Osteoblast (primary cell): ENCODE results near the gene OTOGL. TPM values are rescaled to one million over a fixed set of nuclear protein-coding genes. Genes with fewer than 3 reads are reported as not detected.
"Not testable (repeated sequence)": the region's sequence is repeated elsewhere in the genome, so short reads cannot be mapped to it uniquely, and the experiment has no call there.

Source experiments
- DNase-seq: peaks from one replicate; pipeline ENCODE4 v3.0.0; 2011; ENCODE audit warnings: low spot score, mixed read lengths; ENCODE audit not compliant: insufficient read length; ENCODE audit errors: missing footprints
- H2AFZ ChIP-seq: 2 replicates; pipeline ENCODE4 v1.6.0; 2011; ENCODE audit warnings: mild to moderate bottlenecking, low read length
- H3K27ac ChIP-seq: 2 replicates; pipeline ENCODE4 v1.5.1; 2011; ENCODE audit warnings: mild to moderate bottlenecking, low read depth, low read length, moderate library complexity
- H3K27me3 ChIP-seq: 2 replicates; pipeline ENCODE4 v1.6.0; 2012; ENCODE audit warnings: mild to moderate bottlenecking, control low read depth, inconsistent platforms, low read length, moderate library complexity; ENCODE audit not compliant: insufficient read depth
- H3K36me3 ChIP-seq: 2 replicates; pipeline ENCODE4 v1.5.1; 2011; ENCODE audit warnings: mild to moderate bottlenecking, low read length, control low read depth, moderate library complexity; ENCODE audit not compliant: insufficient read depth
- H3K4me1 ChIP-seq: 2 replicates; pipeline ENCODE4 v1.5.1; 2011; ENCODE audit warnings: mild to moderate bottlenecking, low read length, control low read depth, moderate library complexity; ENCODE audit not compliant: insufficient read depth
- H3K4me2 ChIP-seq: 2 replicates; pipeline ENCODE4 v1.6.0; 2011; ENCODE audit warnings: mild to moderate bottlenecking, low read length; ENCODE audit not compliant: insufficient read depth
- H3K4me3 ChIP-seq: fragments of 200-600 bp; sonication (generic); 3 replicates; pipeline ENCODE4 v1.5.1; 2012; ENCODE audit warnings: mild to moderate bottlenecking, low read length, inconsistent platforms; ENCODE audit not compliant: insufficient read depth
- H3K79me2 ChIP-seq: 2 replicates; pipeline ENCODE4 v1.6.0; 2012; ENCODE audit warnings: mild to moderate bottlenecking, low read length, control low read depth, inconsistent platforms; ENCODE audit not compliant: insufficient read depth
- H3K9me3 ChIP-seq: 2 replicates; pipeline ENCODE4 v1.5.1; 2011; ENCODE audit warnings: low read depth, low read length, control low read depth
- H4K20me1 ChIP-seq: 2 replicates; pipeline ENCODE4 v1.6.0; 2012; ENCODE audit warnings: mild to moderate bottlenecking, low read length, control low read depth; ENCODE audit not compliant: insufficient read depth
- CTCF ChIP-seq: IDR thresholded peaks from 2 replicates; pipeline ENCODE4 v1.5.1; 2011; ENCODE audit warnings: mild to moderate bottlenecking, low read depth, low read length, moderate library complexity; ENCODE audit errors: extremely low read depth
- total RNA-seq: library from RNA; depleted of rRNA; stranded (reverse); fragments of >200 nt; gene quantifications from 2 replicates; pipeline ENCODE4 v1.2.3, GENCODE V29; 2012

Gene OTOGL
- total RNA-seq, 1 donor: 0.36 TPM

- Histone ChIP-seq H3K36me3 (no peaks in the 10 kb centered on the region), H3K4me1 (no peaks in the 10 kb centered on the region), H3K4me3 (no peak overlapping the region), H3K9me3 (no peaks in the 10 kb centered on the region), H3K79me2 (no peaks in the 10 kb centered on the region), H4K20me1 (no peaks in the 10 kb centered on the region), H3K27ac (no peak overlapping the region), H3K27me3 (peaks cover 4% of the 10 kb centered on the region), H2AFZ (no peak overlapping the region), H3K4me2 (no peak overlapping the region)
- no peak for TF ChIP-seq CTCF
- no peak for DNase-seq
Observed at GRCh38 chr12:80142640-80143039, 43.3 kb downstream of the OTOGL start.

- Histone ChIP-seq H3K4me2 (no peak overlapping the region), H4K20me1 (no peaks in the 10 kb centered on the region), H3K79me2 (no peaks in the 10 kb centered on the region), H3K4me1 (no peaks in the 10 kb centered on the region), H3K27me3 (peaks cover 4% of the 10 kb centered on the region), H3K4me3 (no peak overlapping the region), H2AFZ (no peak overlapping the region), H3K36me3 (no peaks in the 10 kb centered on the region), H3K9me3 (no peaks in the 10 kb centered on the region), H3K27ac (no peak overlapping the region)
- no peak for TF ChIP-seq CTCF
- DNase-seq: no peak
Observed at GRCh38 chr12:80143537-80143936, 44.2 kb downstream of the OTOGL start.

GRCh38 chr12:80149547-80150313, 50.4 kb downstream of the OTOGL start:
- not testable (repeated sequence) for H2AFZ ChIP-seq, H4K20me1 ChIP-seq, H3K36me3 ChIP-seq, H3K4me2 ChIP-seq, H3K9me3 ChIP-seq, H3K4me1 ChIP-seq, H3K4me3 ChIP-seq, H3K27ac ChIP-seq, DNase-seq, H3K27me3 ChIP-seq, H3K79me2 ChIP-seq

GRCh38 chr12:80151131-80151530, 51.8 kb downstream of the OTOGL start:
- no peaks in the 10 kb centered on the region for H3K4me1 ChIP-seq
- DNase-seq: no peak
- no peaks in the 10 kb centered on the region for H3K79me2 ChIP-seq
- no peaks in the 10 kb centered on the region for H3K9me3 ChIP-seq
- TF ChIP-seq CTCF: no peak
- H3K27me3 ChIP-seq: no peaks in the 10 kb centered on the region
- H3K27ac ChIP-seq: no peak overlapping the region
- no peaks in the 10 kb centered on the region for H4K20me1 ChIP-seq
- no peak overlapping the region for H3K4me2 ChIP-seq
- H3K4me3 ChIP-seq: no peak overlapping the region
- no peaks in the 10 kb centered on the region for H3K36me3 ChIP-seq
- no peak overlapping the region for H2AFZ ChIP-seq
